Mucosa of gallbladder (tissue), 1 donor: ENCODE results near the gene ADORA3. TPM values are rescaled to one million over a fixed set of nuclear protein-coding genes. Genes with fewer than 3 reads are reported as not detected.
A peak's percentile ranks its signal among the peaks of the same experiment; 100 is the strongest.

Experiments
- DNase-seq: peaks from one replicate; pipeline ENCODE4 v3.0.0-alpha.2; 2020; ENCODE audit warnings: low spot score
- total RNA-seq: library from RNA; stranded (reverse); gene quantifications from one replicate; pipeline ENCODE4 v1.2.1, GENCODE V29; 2021
- donor health status: DM: no; HTN: no; CAD: no.

ADORA3 gene
- total RNA-seq, 1 donor from 2014 or later, result 15.8 TPM

GRCh38 chr1:111475701-111476100, 27.7 kb downstream of the ADORA3 start:
- no peak for DNase-seq

GRCh38 chr1:111474521-111474920, 28.9 kb downstream of the ADORA3 start:
- no peak for DNase-seq

GRCh38 chr1:111474106-111474505, 29.3 kb downstream of the ADORA3 start:
- no peak for DNase-seq

- no peak for DNase-seq
These were observed 31.9 kb downstream of the ADORA3 start for GRCh38 chr1:111471538-111471937.

GRCh38 chr1:111471012-111471411, 32.4 kb downstream of the ADORA3 start:
- peak; percentile 66 for DNase-seq

GRCh38 chr1:111470596-111470995, 32.8 kb downstream of the ADORA3 start:
- no peak for DNase-seq

- no peak for DNase-seq
These were observed 33.9 kb downstream of the ADORA3 start for GRCh38 chr1:111469539-111469938.

- no peak for DNase-seq
These were observed 34.7 kb downstream of the ADORA3 start for GRCh38 chr1:111468717-111469100.

- no peak for DNase-seq
These were observed 35.3 kb downstream of the ADORA3 start for GRCh38 chr1:111467865-111468716.

- DNase-seq, result no peak
These were observed 37.0 kb downstream of the ADORA3 start for GRCh38 chr1:111466480-111466879.

- no peak for DNase-seq
These were observed 37.7 kb downstream of the ADORA3 start for GRCh38 chr1:111465754-111466153.

- DNase-seq, result no peak
These were observed 40.3 kb downstream of the ADORA3 start for GRCh38 chr1:111463029-111463683.

GRCh38 chr1:111462370-111463028, 40.9 kb downstream of the ADORA3 start:
- no peak for DNase-seq

GRCh38 chr1:111461765-111462164, 41.7 kb downstream of the ADORA3 start:
- no peak for DNase-seq

- DNase-seq, result no peak
These were observed 47.8 kb downstream of the ADORA3 start for GRCh38 chr1:111455642-111456031.

GRCh38 chr1:111454859-111455641, 48.4 kb downstream of the ADORA3 start:
- DNase-seq, result no peak

GRCh38 chr1:111453706-111454105, 49.7 kb downstream of the ADORA3 start:
- DNase-seq, result no peak

GRCh38 chr1:111452581-111452980, 50.9 kb downstream of the ADORA3 start:
- no peak for DNase-seq

GRCh38 chr1:111450185-111450584, 53.2 kb downstream of the ADORA3 start:
- DNase-seq, result no peak

GRCh38 chr1:111449703-111450017, 53.8 kb downstream of the ADORA3 start:
- no peak for DNase-seq
